Peyer's patch (tissue), 4 donors: ENCODE data around the gene NUTM2G.

ENCODE experiments used
- POLR2A ChIP-seq, 2 donors: fragments of 450-650 bp; IDR thresholded peaks; one replicate each; pipeline ENCODE4 v1.5.1; 2017; ENCODE audit warnings: antibody characterized with exemption in 2 of 2, mild to moderate bottlenecking in 2 of 2, moderate library complexity in 2 of 2
- TF ChIP-seq, protein P1 (sequence below), 6 experiments: fragments of 450-650 bp in 4 of 6; fragments of 200-600 bp in 2 of 6; sonication (generic) in 1 of 6; IDR thresholded peaks; one replicate each; pipeline ENCODE4 v1.5.1; 2017 to 2019; ENCODE audit warnings: antibody characterized with exemption in 6 of 6, mild to moderate bottlenecking in 3 of 6, moderate library complexity in 1 of 6

DNA sequence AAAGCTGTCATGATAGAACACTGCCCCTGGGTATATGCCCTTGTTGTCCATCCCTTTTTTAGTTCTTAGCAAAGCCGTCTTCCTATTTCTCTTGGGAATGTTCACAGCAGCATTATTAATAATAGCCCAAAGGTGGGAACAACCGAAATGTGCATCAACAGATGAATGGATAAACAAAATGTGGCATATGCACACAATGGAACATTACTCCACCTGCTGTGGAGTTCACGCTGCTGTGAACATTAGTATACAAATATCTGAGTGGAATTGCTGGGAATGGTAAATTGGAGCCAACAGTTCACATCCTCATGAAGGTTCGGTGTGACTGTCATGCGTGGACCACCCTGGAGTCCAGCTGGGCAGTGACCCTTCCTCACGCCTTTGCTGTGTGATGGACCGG is 36.5 kb upstream of the NUTM2G start:
- TF ChIP-seq, protein P1, sequence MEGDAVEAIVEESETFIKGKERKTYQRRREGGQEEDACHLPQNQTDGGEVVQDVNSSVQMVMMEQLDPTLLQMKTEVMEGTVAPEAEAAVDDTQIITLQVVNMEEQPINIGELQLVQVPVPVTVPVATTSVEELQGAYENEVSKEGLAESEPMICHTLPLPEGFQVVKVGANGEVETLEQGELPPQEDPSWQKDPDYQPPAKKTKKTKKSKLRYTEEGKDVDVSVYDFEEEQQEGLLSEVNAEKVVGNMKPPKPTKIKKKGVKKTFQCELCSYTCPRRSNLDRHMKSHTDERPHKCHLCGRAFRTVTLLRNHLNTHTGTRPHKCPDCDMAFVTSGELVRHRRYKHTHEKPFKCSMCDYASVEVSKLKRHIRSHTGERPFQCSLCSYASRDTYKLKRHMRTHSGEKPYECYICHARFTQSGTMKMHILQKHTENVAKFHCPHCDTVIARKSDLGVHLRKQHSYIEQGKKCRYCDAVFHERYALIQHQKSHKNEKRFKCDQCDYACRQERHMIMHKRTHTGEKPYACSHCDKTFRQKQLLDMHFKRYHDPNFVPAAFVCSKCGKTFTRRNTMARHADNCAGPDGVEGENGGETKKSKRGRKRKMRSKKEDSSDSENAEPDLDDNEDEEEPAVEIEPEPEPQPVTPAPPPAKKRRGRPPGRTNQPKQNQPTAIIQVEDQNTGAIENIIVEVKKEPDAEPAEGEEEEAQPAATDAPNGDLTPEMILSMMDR (IDR thresholded peaks at IDR 0.05) = no peak
- TF ChIP-seq POLR2A (IDR thresholded peaks at IDR 0.05) = no peak
